WTC11 (cell line): Measurements from ENCODE around the gene SIRPB2. TPM values are rescaled to one million over a fixed set of nuclear protein-coding genes. Genes with fewer than 3 reads are reported as not detected.

Source experiments
- ATAC-seq: fragments of 200-7000 bp; cut with Tn5 transposase; 2 replicates; pipeline ENCODE4 v1.10.0; 2021; ENCODE audit warnings: mild to moderate bottlenecking, moderate library complexity
- CTCF ChIA-PET: fragments of 300-600 bp; sonication (Branson Sonifier 250); formaldehyde crosslinking; loops from one replicate; lab custom pipeline; 2021; ENCODE audit warnings: antibody characterized with exemption; lab: Charles Lee
- POLR2A ChIA-PET: fragments of 350-600 bp; sonication (Branson Sonifier 250); formaldehyde crosslinking; loops from one replicate; lab custom pipeline; 2021; ENCODE audit warnings: antibody characterized with exemption; lab: Charles Lee
- DNase-seq: peaks from one replicate; pipeline ENCODE4 v3.0.0; 2021; ENCODE audit warnings: low spot score
- H3K27ac Mint-ChIP-seq: 2 replicates; pipeline ENCODE4 v1.8.0; 2021; ENCODE audit warnings: mixed read lengths
- H3K27me3 Mint-ChIP-seq: 2 replicates; pipeline ENCODE4 v1.8.0; 2021; ENCODE audit warnings: low read depth, mild to moderate bottlenecking, moderate library complexity, mixed read lengths
- H3K36me3 Mint-ChIP-seq: 2 replicates; pipeline ENCODE4 v1.8.0; 2021; ENCODE audit warnings: mixed read lengths
- H3K4me1 Mint-ChIP-seq: 2 replicates; pipeline ENCODE4 v1.8.0; 2022; ENCODE audit warnings: mixed read lengths
- H3K4me3 Mint-ChIP-seq: 2 replicates; pipeline ENCODE4 v1.8.0; 2021; ENCODE audit warnings: mild to moderate bottlenecking, moderate library complexity, mixed read lengths
- H3K9me3 Mint-ChIP-seq: 2 replicates; pipeline ENCODE4 v1.8.0; 2021; ENCODE audit warnings: mixed read lengths
- ARID4B ChIP-seq: sonication (generic); formaldehyde crosslinking; IDR thresholded peaks from 2 replicates; pipeline ENCODE4 v1.8.0; 2023; ENCODE audit warnings: missing genetic modification reagents, mild to moderate bottlenecking, borderline replicate concordance
- CBFB ChIP-seq: sonication (generic); formaldehyde crosslinking; IDR thresholded peaks from 2 replicates; pipeline ENCODE4 v1.8.1; 2022; ENCODE audit warnings: mild to moderate bottlenecking, low read depth, missing genetic modification reagents
- GTF2I ChIP-seq: fragments of 250-450 bp; sonication (Bioruptor Pico); conservative IDR thresholded peaks from 2 replicates; pipeline ENCODE4 v1.4.0; 2021; ENCODE audit warnings: mild to moderate bottlenecking
- MYBL2 ChIP-seq: sonication (generic); formaldehyde crosslinking; IDR thresholded peaks from 2 replicates; pipeline ENCODE4 v1.8.1; 2023; ENCODE audit warnings: mild to moderate bottlenecking, moderate library complexity, missing genetic modification reagents
- NFYB ChIP-seq: sonication (generic); formaldehyde crosslinking; conservative IDR thresholded peaks from 2 replicates; pipeline ENCODE4 v1.8.0; 2022; ENCODE audit warnings: low read depth, missing genetic modification reagents
- PRDM15 ChIP-seq: sonication (generic); formaldehyde crosslinking; IDR thresholded peaks from 2 replicates; pipeline ENCODE4 v1.8.0; 2022; ENCODE audit warnings: missing genetic modification reagents
- PREB ChIP-seq: sonication (generic); formaldehyde crosslinking; IDR thresholded peaks from 2 replicates; pipeline ENCODE4 v1.8.1; 2022; ENCODE audit warnings: mild to moderate bottlenecking, missing genetic modification reagents, moderate library complexity, borderline replicate concordance
- RELA ChIP-seq: sonication (generic); formaldehyde crosslinking; IDR thresholded peaks from 2 replicates; pipeline ENCODE4 v1.8.1; 2022; ENCODE audit warnings: missing genetic modification reagents, mild to moderate bottlenecking, borderline replicate concordance
- RORB ChIP-seq: fragments of 250-450 bp; sonication (Bioruptor Pico); IDR thresholded peaks from 2 replicates; pipeline ENCODE4 v1.9.0; 2021; ENCODE audit warnings: mild to moderate bottlenecking
- SMAD4 ChIP-seq: sonication (generic); formaldehyde crosslinking; IDR thresholded peaks from 2 replicates; pipeline ENCODE4 v1.8.0; 2022; ENCODE audit warnings: mild to moderate bottlenecking, missing genetic modification reagents
- SOX15 ChIP-seq: fragments of 250-450 bp; sonication (Bioruptor Pico); IDR thresholded peaks from 2 replicates; pipeline ENCODE4 v1.9.0; 2021; ENCODE audit warnings: mild to moderate bottlenecking
- SP1 ChIP-seq: sonication (generic); formaldehyde crosslinking; conservative IDR thresholded peaks from 2 replicates; pipeline ENCODE4 v1.8.1; 2022; ENCODE audit warnings: missing genetic modification reagents
- TCF7 ChIP-seq: sonication (generic); formaldehyde crosslinking; IDR thresholded peaks from 2 replicates; pipeline ENCODE4 v1.8.0; 2022; ENCODE audit warnings: mild to moderate bottlenecking, low read depth, missing genetic modification reagents, moderate library complexity
- ZBTB21 ChIP-seq: sonication (generic); formaldehyde crosslinking; IDR thresholded peaks from 2 replicates; pipeline ENCODE4 v1.8.1; 2023; ENCODE audit warnings: mild to moderate bottlenecking, missing genetic modification reagents, borderline replicate concordance
- ZNF263 ChIP-seq: sonication (generic); formaldehyde crosslinking; IDR thresholded peaks from 2 replicates; pipeline ENCODE4 v1.8.1; 2022; ENCODE audit warnings: low read depth, mild to moderate bottlenecking, moderate library complexity, missing genetic modification reagents
- ZNF396 ChIP-seq: fragments of 250-450 bp; sonication (Bioruptor Pico); IDR thresholded peaks from 2 replicates; pipeline ENCODE4 v1.8.0; 2021; ENCODE audit warnings: mild to moderate bottlenecking, moderate library complexity, borderline replicate concordance
- ZNF671 ChIP-seq: fragments of 250-450 bp; sonication (Bioruptor Pico); IDR thresholded peaks from 2 replicates; pipeline ENCODE4 v1.8.0; 2021; ENCODE audit warnings: mild to moderate bottlenecking
- total RNA-seq: library from RNA; stranded (reverse); gene quantifications from 3 replicates; pipeline ENCODE4 v1.2.3, GENCODE V29; 2021
- TF ChIP-seq, protein P1 (sequence below): fragments of 200-600 bp; IDR thresholded peaks from 2 replicates; pipeline ENCODE4 v1.8.0; 2022; ENCODE audit warnings: antibody characterized with exemption
- TF ChIP-seq, protein P2 (sequence below): fragments of 250-450 bp; sonication (Bioruptor Pico); IDR thresholded peaks from 2 replicates; pipeline ENCODE4 v1.9.0; 2021; ENCODE audit warnings: mild to moderate bottlenecking
- TF ChIP-seq, protein P3 (sequence below): fragments of 250-450 bp; sonication (Bioruptor Pico); IDR thresholded peaks from 2 replicates; pipeline ENCODE4 v1.8.0; 2021; ENCODE audit warnings: mild to moderate bottlenecking
- TF ChIP-seq, protein P4 (sequence below): sonication (generic); formaldehyde crosslinking; conservative IDR thresholded peaks from 2 replicates; pipeline ENCODE4 v1.8.1; 2022; ENCODE audit warnings: mild to moderate bottlenecking, missing genetic modification reagents

The SIRPB2 gene
- total RNA-seq, 1 experiment from 2014 or later: not detected

GRCh38 chr20:1446536-1446935, 44.7 kb downstream of the SIRPB2 start (continued):
- TF ChIP-seq ZNF263 (CRISPR knock-in tag) (no peak), SOX15 (CRISPR knock-in tag) (no peak), GTF2I (CRISPR knock-in tag) (no peak), TCF7 (CRISPR knock-in tag) (no peak), SP1 (CRISPR knock-in tag) (no peak)

DNA sequence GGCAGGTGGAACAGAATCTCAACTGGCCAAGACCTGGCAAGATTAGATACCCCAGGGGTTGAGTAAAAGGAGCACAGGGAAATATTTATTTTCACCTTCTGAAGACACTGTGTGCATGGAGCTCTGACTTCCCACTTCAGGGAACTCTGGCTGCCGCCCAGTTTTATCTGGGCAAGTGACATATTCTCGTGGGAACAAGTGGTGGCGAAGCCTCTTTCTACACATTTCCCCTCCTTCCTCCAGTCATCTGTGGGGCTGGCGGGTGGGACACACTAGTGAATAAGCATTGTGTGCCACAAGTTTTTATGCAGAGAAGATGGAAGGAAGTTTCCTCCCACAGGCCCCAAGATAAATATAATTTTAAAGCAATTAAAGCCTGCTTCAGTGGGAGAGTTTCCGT, 48.1 kb downstream of the SIRPB2 start:
- CTCF ChIA-PET: interaction anchor here (0.8 to 1.2 kb wide), 2 partner anchors 19 to 23 kb away, joined by 3 read pairs; partner anchors contain the start of gene NSFL1C
- TF ChIP-seq ZBTB21 (CRISPR knock-in tag): no peak
- TF ChIP-seq NFYB (CRISPR knock-in tag): no peak
- no peak for TF ChIP-seq MYBL2
- POLR2A ChIA-PET: no interaction called here
- Mint-ChIP-seq H3K36me3 (peaks cover 62% of the 10 kb centered on the region), H3K27me3 (no peaks in the 10 kb centered on the region), H3K27ac (no peak overlapping the region), H3K4me3 (no peak overlapping the region), H3K4me1 (peaks cover 3% of the 10 kb centered on the region; the same call in 1 of the 2 replicates), H3K9me3 (no peaks in the 10 kb centered on the region)
- ATAC-seq (no peak), DNase-seq (no peak)

- Mint-ChIP-seq H3K27ac (no peak overlapping the region), H3K36me3 (peaks cover 55% of the 10 kb centered on the region)
- CTCF ChIA-PET: no interaction called here
Measured at GRCh38 chr20:1442304-1442703, 48.9 kb downstream of the SIRPB2 start.

More at GRCh38 chr20:1442304-1442703, 48.9 kb downstream of the SIRPB2 start:
- Mint-ChIP-seq H3K27me3 (no peaks in the 10 kb centered on the region), H3K4me3 (no peak overlapping the region), H3K4me1 (peaks cover 4% of the 10 kb centered on the region), H3K9me3 (no peaks in the 10 kb centered on the region)
- no peak for DNase-seq
- POLR2A ChIA-PET: no interaction called here
- ATAC-seq: no peak
- no peak for TF ChIP-seq PRDM15
- TF ChIP-seq, protein P1, sequence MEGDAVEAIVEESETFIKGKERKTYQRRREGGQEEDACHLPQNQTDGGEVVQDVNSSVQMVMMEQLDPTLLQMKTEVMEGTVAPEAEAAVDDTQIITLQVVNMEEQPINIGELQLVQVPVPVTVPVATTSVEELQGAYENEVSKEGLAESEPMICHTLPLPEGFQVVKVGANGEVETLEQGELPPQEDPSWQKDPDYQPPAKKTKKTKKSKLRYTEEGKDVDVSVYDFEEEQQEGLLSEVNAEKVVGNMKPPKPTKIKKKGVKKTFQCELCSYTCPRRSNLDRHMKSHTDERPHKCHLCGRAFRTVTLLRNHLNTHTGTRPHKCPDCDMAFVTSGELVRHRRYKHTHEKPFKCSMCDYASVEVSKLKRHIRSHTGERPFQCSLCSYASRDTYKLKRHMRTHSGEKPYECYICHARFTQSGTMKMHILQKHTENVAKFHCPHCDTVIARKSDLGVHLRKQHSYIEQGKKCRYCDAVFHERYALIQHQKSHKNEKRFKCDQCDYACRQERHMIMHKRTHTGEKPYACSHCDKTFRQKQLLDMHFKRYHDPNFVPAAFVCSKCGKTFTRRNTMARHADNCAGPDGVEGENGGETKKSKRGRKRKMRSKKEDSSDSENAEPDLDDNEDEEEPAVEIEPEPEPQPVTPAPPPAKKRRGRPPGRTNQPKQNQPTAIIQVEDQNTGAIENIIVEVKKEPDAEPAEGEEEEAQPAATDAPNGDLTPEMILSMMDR: no peak
- no peak for TF ChIP-seq ZNF396
- TF ChIP-seq RELA (CRISPR knock-in tag): no peak
- TF ChIP-seq ARID4B: no peak
- TF ChIP-seq, protein P2, sequence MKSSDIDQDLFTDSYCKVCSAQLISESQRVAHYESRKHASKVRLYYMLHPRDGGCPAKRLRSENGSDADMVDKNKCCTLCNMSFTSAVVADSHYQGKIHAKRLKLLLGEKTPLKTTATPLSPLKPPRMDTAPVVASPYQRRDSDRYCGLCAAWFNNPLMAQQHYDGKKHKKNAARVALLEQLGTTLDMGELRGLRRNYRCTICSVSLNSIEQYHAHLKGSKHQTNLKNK (CRISPR knock-in tag): no peak
- TF ChIP-seq, protein P3, sequence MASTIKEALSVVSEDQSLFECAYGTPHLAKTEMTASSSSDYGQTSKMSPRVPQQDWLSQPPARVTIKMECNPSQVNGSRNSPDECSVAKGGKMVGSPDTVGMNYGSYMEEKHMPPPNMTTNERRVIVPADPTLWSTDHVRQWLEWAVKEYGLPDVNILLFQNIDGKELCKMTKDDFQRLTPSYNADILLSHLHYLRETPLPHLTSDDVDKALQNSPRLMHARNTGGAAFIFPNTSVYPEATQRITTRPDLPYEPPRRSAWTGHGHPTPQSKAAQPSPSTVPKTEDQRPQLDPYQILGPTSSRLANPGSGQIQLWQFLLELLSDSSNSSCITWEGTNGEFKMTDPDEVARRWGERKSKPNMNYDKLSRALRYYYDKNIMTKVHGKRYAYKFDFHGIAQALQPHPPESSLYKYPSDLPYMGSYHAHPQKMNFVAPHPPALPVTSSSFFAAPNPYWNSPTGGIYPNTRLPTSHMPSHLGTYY (CRISPR knock-in tag): no peak
- TF ChIP-seq CBFB (CRISPR knock-in tag): no peak
- TF ChIP-seq, protein P4, sequence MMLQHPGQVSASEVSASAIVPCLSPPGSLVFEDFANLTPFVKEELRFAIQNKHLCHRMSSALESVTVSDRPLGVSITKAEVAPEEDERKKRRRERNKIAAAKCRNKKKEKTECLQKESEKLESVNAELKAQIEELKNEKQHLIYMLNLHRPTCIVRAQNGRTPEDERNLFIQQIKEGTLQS (CRISPR knock-in tag): no peak
- no peak for TF ChIP-seq MYBL2
- no peak for TF ChIP-seq RORB (CRISPR knock-in tag)
- TF ChIP-seq PREB (CRISPR knock-in tag): no peak
- TF ChIP-seq ZNF263 (CRISPR knock-in tag): no peak
- no peak for TF ChIP-seq SMAD4
- no peak for TF ChIP-seq ZNF671 (CRISPR knock-in tag)
